ENCODE data around the gene SNRNP25.

SNRNP25 gene

GRCh38 chr16:63998-64913, 10.6 kb downstream of the SNRNP25 start:
- DNase-seq = no peak

- no peak for DNase-seq
These were observed 11.3 kb downstream of the SNRNP25 start for GRCh38 chr16:64914-65255.

GRCh38 chr16:65745-66144, 12.1 kb downstream of the SNRNP25 start:
- DNase-seq = peak; percentile 37

GRCh38 chr16:66309-67182, 12.9 kb downstream of the SNRNP25 start:
- no peak for DNase-seq

- DNase-seq = no peak
These were observed 13.7 kb downstream of the SNRNP25 start for GRCh38 chr16:67183-67791.

- DNase-seq = no peak
These were observed 14.5 kb downstream of the SNRNP25 start for GRCh38 chr16:67884-68789.

GRCh38 chr16:69181-69580, 15.6 kb downstream of the SNRNP25 start:
- DNase-seq = no peak

- DNase-seq = no peak
These were observed 17.5 kb downstream of the SNRNP25 start for GRCh38 chr16:71210-71539.

GRCh38 chr16:71540-72401, 18.1 kb downstream of the SNRNP25 start:
- peak; percentile 62 for DNase-seq

- DNase-seq = no peak
These were observed 19.2 kb downstream of the SNRNP25 start, which contains the start of gene RHBDF1 for GRCh38 chr16:72561-73548. TSS of gene RHBDF1 (minus strand) at chr16:72631. CDS start at chr16:65015, 7,616 bp downstream.

- DNase-seq = no peak
These were observed 20.6 kb downstream of the SNRNP25 start for GRCh38 chr16:74051-74746.

GRCh38 chr16:74747-75334, 21.2 kb downstream of the SNRNP25 start:
- no peak for DNase-seq

GRCh38 chr16:75580-76501, 22.2 kb downstream of the SNRNP25 start:
- DNase-seq = peak; percentile 31

- DNase-seq = peak; percentile 39
These were observed 23.1 kb downstream of the SNRNP25 start for GRCh38 chr16:76535-77272.

GRCh38 chr16:77273-77806, 23.7 kb downstream of the SNRNP25 start:
- no peak for DNase-seq

GRCh38 chr16:77807-78443, 24.3 kb downstream of the SNRNP25 start, which contains the start of gene MPG:
TSS of gene MPG (plus strand) at chr16:78225. CDS start at chr16:78310, 85 bp downstream.
- DNase-seq = peak; percentile 51

All from amniotic stem cell (primary cell).